ENCODE measurements around the gene ATP6V0E1. TPM values are rescaled to one million over a fixed set of nuclear protein-coding genes. Genes with fewer than 3 reads are reported as not detected.
"Not testable (repeated sequence)": the region's sequence is repeated elsewhere in the genome, so short reads cannot be mapped to it uniquely, and the experiment has no call there.

Gene ATP6V0E1
- total RNA-seq, 2 donors from 2014 or later = 171 to 232 TPM

DNA sequence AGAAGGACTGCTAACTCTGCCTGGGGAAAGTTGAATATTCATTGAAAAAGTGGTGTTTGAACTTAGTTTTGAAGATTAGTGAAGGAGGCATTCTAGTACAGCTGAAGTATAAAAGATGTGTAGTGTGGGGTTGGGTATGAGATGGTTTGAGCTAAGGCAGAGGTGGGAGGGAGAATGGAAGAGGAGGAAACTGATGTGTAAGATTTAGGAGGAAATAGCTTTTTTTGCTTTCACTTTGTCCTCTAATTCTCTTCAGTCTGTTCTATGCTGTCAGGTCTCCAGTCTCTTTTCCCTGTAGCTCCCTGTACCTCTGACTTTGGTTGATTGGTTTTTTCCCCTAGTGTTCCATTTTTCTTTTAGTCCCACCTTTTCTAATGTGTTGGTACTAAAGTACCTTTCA lies 81.6 kb downstream of the ATP6V0E1 start:
- H3K4me1 ChIP-seq (replicated peaks) = no peaks in the 10 kb centered on the region

DNA sequence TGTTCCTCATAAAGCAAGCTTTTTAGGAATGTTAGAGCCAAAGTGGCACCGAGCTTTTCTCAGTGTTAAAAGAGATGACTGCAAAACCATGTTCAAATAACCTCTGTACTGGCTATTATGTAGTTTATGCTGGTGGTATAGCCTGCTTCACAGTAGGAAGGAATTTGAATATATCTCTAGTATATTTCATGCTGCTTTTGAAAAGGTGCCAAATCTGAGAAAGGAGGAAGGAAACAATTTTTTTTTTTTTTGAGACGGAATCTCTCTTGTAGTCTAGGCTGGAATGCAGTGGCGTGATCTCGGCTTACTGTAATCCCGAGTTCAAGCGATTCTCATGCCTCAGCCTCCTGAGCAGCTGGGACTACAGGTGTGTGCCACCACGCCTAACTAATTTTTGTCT lies 86.1 kb downstream of the ATP6V0E1 start:
- Histone ChIP-seq H3K36me3 (no peaks in the 10 kb centered on the region), H3K27ac (no peak overlapping the region), H3K27me3 (replicated peaks; ENCODE audit: insufficient read depth) (no peaks in the 10 kb centered on the region), H3K4me1 (replicated peaks) (no peaks in the 10 kb centered on the region), H3K4me3 (no peak overlapping the region), H3K9me3 (no peaks in the 10 kb centered on the region)
- TF ChIP-seq, protein P1, sequence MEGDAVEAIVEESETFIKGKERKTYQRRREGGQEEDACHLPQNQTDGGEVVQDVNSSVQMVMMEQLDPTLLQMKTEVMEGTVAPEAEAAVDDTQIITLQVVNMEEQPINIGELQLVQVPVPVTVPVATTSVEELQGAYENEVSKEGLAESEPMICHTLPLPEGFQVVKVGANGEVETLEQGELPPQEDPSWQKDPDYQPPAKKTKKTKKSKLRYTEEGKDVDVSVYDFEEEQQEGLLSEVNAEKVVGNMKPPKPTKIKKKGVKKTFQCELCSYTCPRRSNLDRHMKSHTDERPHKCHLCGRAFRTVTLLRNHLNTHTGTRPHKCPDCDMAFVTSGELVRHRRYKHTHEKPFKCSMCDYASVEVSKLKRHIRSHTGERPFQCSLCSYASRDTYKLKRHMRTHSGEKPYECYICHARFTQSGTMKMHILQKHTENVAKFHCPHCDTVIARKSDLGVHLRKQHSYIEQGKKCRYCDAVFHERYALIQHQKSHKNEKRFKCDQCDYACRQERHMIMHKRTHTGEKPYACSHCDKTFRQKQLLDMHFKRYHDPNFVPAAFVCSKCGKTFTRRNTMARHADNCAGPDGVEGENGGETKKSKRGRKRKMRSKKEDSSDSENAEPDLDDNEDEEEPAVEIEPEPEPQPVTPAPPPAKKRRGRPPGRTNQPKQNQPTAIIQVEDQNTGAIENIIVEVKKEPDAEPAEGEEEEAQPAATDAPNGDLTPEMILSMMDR (IDR thresholded peaks at IDR 0.05) = no peak
- TF ChIP-seq POLR2A (IDR thresholded peaks at IDR 0.05) (no peak), POLR2AphosphoS5 (IDR thresholded peaks at IDR 0.05) (no peak)
- WGBS = 90% methylated on average over 7 of the region's 7 CpGs
- DNase-seq (ENCODE audit: low spot score) = no peak
- intact Hi-C loops (cut with DNase I) = no loop called here

More for the DNA sequence above, 81.6 kb downstream of the ATP6V0E1 start:
- Histone ChIP-seq H3K9me3 (no peaks in the 10 kb centered on the region), H3K27me3 (replicated peaks; ENCODE audit: insufficient read depth) (no peaks in the 10 kb centered on the region), H3K27ac (no peak overlapping the region), H3K4me3 (no peak overlapping the region), H3K36me3 (no peaks in the 10 kb centered on the region)
- TF ChIP-seq, protein P1 (IDR thresholded peaks at IDR 0.05) = no peak
- TF ChIP-seq POLR2AphosphoS5 (IDR thresholded peaks at IDR 0.05) (no peak), POLR2A (IDR thresholded peaks at IDR 0.05) (no peak)
- intact Hi-C loops (cut with DNase I) = no loop called here
- DNase-seq (ENCODE audit: low spot score) = no peak

DNA sequence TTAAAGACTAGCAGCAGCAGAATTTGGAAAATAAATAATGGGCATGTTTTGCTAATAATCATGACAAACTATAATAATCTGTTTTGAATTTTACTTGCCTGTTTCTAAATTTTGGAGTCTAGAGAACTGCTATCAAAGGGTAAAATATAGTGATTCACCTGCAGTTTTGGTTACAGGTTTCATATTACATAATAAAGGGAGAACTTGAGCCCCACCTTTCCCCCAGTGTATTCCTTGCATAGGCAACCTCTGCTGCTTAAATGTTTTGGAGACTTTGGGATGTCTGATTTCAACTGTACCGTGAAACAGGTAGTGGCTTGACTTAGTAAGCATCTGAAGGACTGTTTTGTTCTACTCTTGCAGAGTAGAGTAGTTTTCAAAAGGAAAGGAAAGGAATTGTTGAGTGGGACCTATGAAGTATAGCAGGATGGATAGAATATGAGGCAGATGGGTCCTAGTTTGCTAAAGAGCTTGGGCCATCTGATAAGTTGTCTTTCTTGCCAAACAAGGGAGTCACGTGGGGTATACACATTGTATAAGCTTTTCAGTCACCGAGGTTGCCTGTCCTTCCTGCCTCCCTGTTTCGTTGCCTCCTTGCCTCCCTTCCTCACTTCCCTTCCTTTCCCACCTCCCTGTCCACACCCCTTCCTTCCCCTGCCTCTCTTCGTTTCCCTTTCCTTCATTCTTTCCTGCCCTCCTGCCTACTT lies 91.7 kb downstream of the ATP6V0E1 start:
- no peaks in the 10 kb centered on the region for H3K36me3 ChIP-seq
- H3K27ac ChIP-seq = no peak overlapping the region
- DNase-seq (ENCODE audit: low spot score) = no peak
- no peaks in the 10 kb centered on the region for H3K27me3 ChIP-seq (replicated peaks; ENCODE audit: insufficient read depth)
- intact Hi-C loops (cut with DNase I) = no loop called here
- no peaks in the 10 kb centered on the region for H3K4me1 ChIP-seq (replicated peaks)
- no peak for TF ChIP-seq POLR2AphosphoS5 (IDR thresholded peaks at IDR 0.05)
- TF ChIP-seq, protein P1 (IDR thresholded peaks at IDR 0.05) = no peak
- no peak for TF ChIP-seq POLR2A (IDR thresholded peaks at IDR 0.05)
- WGBS = 53% methylated on average over 5 of the region's 5 CpGs
- H3K4me3 ChIP-seq = no peak overlapping the region
- H3K9me3 ChIP-seq = no peaks in the 10 kb centered on the region

DNA sequence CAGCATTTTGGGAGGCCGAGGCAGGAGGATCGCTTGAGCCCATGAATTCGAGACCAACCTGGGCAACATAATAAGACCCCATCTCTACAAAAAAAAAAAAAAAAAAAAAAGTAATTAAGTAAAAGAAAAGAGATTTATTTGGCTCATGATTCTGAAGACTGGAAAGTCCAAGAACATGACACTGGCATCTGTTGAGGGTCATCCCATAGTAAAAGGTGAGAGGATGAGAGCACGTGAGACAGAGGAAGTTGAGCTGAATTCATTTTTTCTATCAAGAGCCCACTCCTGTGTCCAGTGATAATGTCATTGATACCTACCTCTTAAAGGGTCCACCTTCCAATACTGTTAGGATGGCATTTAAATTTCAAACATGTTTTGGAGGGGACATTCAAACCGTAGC lies 92.4 kb downstream of the ATP6V0E1 start:
- no peaks in the 10 kb centered on the region for H3K27me3 ChIP-seq (replicated peaks; ENCODE audit: insufficient read depth)
- H3K9me3 ChIP-seq = no peaks in the 10 kb centered on the region
- H3K36me3 ChIP-seq = no peaks in the 10 kb centered on the region
- intact Hi-C loops (cut with DNase I) = no loop called here
- H3K4me1 ChIP-seq (replicated peaks) = no peaks in the 10 kb centered on the region
- WGBS = 91% methylated on average over 5 of the region's 5 CpGs
- H3K4me3 ChIP-seq = no peak overlapping the region
- H3K27ac ChIP-seq = no peak overlapping the region
- TF ChIP-seq, protein P1 (IDR thresholded peaks at IDR 0.05) = no peak
- TF ChIP-seq POLR2A (IDR thresholded peaks at IDR 0.05) (no peak), POLR2AphosphoS5 (IDR thresholded peaks at IDR 0.05) (no peak)
- no peak for DNase-seq (ENCODE audit: low spot score)

DNA sequence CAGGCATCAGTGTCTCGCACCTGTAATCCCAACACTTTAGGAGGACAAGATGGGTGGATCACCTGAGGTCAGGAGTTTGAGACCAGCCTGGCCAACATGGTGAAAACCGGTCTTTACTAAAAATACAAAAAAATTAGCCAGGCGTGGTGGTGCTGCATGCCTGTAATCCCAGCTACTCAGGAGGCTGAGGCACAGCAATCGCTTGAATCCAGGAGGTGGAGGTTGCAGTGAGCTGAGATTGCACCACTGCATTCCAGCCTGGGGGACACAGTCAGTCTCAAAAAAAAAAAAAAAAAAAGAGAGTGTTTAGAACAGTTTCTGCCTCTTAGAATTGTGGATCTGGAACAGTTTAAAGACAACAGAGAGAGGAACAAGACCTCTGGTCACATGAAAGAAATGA lies 92.9 kb downstream of the ATP6V0E1 start:
- H3K4me1 ChIP-seq (replicated peaks); H3K27me3 ChIP-seq (replicated peaks; ENCODE audit: insufficient read depth); H3K27ac ChIP-seq; intact Hi-C loops (cut with DNase I); H3K9me3 ChIP-seq; H3K36me3 ChIP-seq; DNase-seq (ENCODE audit: low spot score); H3K4me3 ChIP-seq: not testable (repeated sequence)
- 97% methylated on average over 4 of the region's 4 CpGs for WGBS

All from prostate gland (tissue), 2 donors.